WERI-Rb-1 (cell line): ENCODE data around the gene MAGI2.
A peak's percentile ranks its signal among the peaks of the same experiment; 100 is the strongest.

Experiments
- DNase-seq: peaks from one replicate; pipeline ENCODE4 v3.0.0-alpha.2; 2020
- H3K27ac ChIP-seq: fragments of 250-450 bp; sonication (Bioruptor Pico); 2 replicates; pipeline ENCODE4 v1.5.1; 2020; ENCODE audit warnings: mild to moderate bottlenecking, moderate library complexity
- H3K27me3 ChIP-seq: fragments of 250-450 bp; sonication (Bioruptor Pico); 2 replicates; pipeline ENCODE4 v1.5.1; 2021; ENCODE audit warnings: mild to moderate bottlenecking, low read depth, moderate library complexity; ENCODE audit not compliant: insufficient read depth, severe bottlenecking
- H3K36me3 ChIP-seq: fragments of 250-450 bp; sonication (Bioruptor Pico); 2 replicates; pipeline ENCODE4 v1.5.1; 2020; ENCODE audit warnings: mild to moderate bottlenecking, moderate library complexity
- H3K4me3 ChIP-seq: 2 replicates; pipeline ENCODE4 v1.5.1; 2011; ENCODE audit warnings: low read depth, mild to moderate bottlenecking, control low read depth, low read length
- H3K9me3 ChIP-seq: fragments of 250-450 bp; sonication (Bioruptor Pico); 2 replicates; pipeline ENCODE4 v1.5.1; 2021; ENCODE audit warnings: mild to moderate bottlenecking, moderate library complexity; ENCODE audit not compliant: severe bottlenecking
- CTCF ChIP-seq: IDR thresholded peaks from 2 replicates; pipeline ENCODE4 v1.5.1; 2011; ENCODE audit warnings: low read depth, mild to moderate bottlenecking, control low read depth, inconsistent platforms, low read length

The MAGI2 gene

GRCh38 chr7:78143661-78144060, 1309.8 kb downstream of the MAGI2 start:
- no peak for TF ChIP-seq CTCF
- Histone ChIP-seq H3K4me3 (no peak overlapping the region), H3K36me3 (no peaks in the 10 kb centered on the region), H3K9me3 (no peaks in the 10 kb centered on the region), H3K27me3 (no peaks in the 10 kb centered on the region), H3K27ac (no peak overlapping the region)
- no peak for DNase-seq

GRCh38 chr7:78141522-78142281, 1311.8 kb downstream of the MAGI2 start:
- Histone ChIP-seq H3K27ac (no peak overlapping the region), H3K36me3 (no peaks in the 10 kb centered on the region), H3K27me3 (no peaks in the 10 kb centered on the region), H3K9me3 (no peaks in the 10 kb centered on the region), H3K4me3 (no peak overlapping the region)
- DNase-seq, result no peak
- no peak for TF ChIP-seq CTCF

- DNase-seq, result no peak
- H3K27ac ChIP-seq, result no peak overlapping the region
- H3K27me3 ChIP-seq, result no peaks in the 10 kb centered on the region
- H3K36me3 ChIP-seq, result no peaks in the 10 kb centered on the region
- H3K4me3 ChIP-seq, result no peak overlapping the region
- no peak for TF ChIP-seq CTCF
- no peaks in the 10 kb centered on the region for H3K9me3 ChIP-seq
These were observed 1313.4 kb downstream of the MAGI2 start for GRCh38 chr7:78140109-78140508.

GRCh38 chr7:78139335-78139734, 1314.1 kb downstream of the MAGI2 start:
- H3K27ac ChIP-seq, result no peak overlapping the region
- H3K36me3 ChIP-seq, result no peaks in the 10 kb centered on the region
- no peaks in the 10 kb centered on the region for H3K27me3 ChIP-seq
- H3K9me3 ChIP-seq, result no peaks in the 10 kb centered on the region
- no peak for TF ChIP-seq CTCF
- DNase-seq, result no peak
- no peak overlapping the region for H3K4me3 ChIP-seq

GRCh38 chr7:78134774-78135173, 1318.7 kb downstream of the MAGI2 start:
- no peak for TF ChIP-seq CTCF
- Histone ChIP-seq H3K36me3 (no peaks in the 10 kb centered on the region), H3K9me3 (no peaks in the 10 kb centered on the region), H3K4me3 (no peak overlapping the region), H3K27ac (no peak overlapping the region), H3K27me3 (no peaks in the 10 kb centered on the region)
- DNase-seq, result no peak

GRCh38 chr7:78134256-78134655, 1319.2 kb downstream of the MAGI2 start:
- peak; percentile 48; the same call in 1 of the 2 replicates for TF ChIP-seq CTCF
- no peaks in the 10 kb centered on the region for H3K9me3 ChIP-seq
- no peak overlapping the region for H3K27ac ChIP-seq
- no peak overlapping the region for H3K4me3 ChIP-seq
- H3K27me3 ChIP-seq, result no peaks in the 10 kb centered on the region
- DNase-seq, result peak; percentile 23
- no peaks in the 10 kb centered on the region for H3K36me3 ChIP-seq
